ENCODE data around the gene GSTM3. TPM values are rescaled to one million over a fixed set of nuclear protein-coding genes. Genes with fewer than 3 reads are reported as not detected.
"Not testable (repeated sequence)": the region's sequence is repeated elsewhere in the genome, so short reads cannot be mapped to it uniquely, and the experiment has no call there.

The GSTM3 gene
- total RNA-seq, 2 experiments from 2014 or later, result 5.0 TPM

DNA sequence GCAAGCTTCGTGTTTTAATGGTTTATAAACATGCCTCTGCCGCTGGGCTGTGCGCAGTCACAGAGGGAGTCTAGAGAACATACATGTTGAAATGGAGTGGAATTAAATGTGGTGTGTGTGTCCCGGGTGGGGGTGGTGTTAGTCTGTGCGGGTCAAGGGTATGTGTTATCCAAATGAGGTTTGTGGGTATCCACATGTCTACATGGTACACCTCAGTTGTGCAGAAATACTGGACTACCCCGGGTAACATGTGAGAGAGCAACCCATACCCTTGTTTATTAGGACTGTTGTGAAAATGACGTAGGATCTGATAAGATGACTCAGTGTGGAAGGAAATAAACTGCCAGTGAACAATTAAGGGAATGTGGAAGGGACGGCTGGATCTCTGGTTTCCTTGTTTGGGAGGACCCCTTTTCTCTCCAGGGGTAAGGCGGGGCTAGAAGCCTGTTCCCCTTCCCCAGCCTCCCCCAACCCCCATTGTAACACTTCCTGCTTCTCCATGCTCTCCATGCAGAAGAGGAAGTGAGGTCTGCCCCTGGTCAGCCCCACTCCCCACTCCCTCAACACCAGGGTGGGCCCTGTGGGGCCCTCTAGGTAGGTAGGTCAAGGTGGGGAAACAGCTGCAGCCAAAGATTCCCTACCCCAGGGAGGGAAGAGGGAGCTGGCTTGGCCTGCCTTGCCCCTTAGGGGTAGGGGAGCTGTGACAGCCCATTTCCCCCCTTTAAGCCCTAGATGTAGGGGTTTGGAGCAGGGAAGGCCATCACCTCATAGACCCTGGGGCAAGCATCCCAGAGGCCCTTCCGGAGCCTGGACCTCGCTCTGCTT is 22.2 kb upstream of the GSTM3 start:
- Mint-ChIP-seq H3K27ac (no peak overlapping the region), H3K9me3 (no peaks in the 10 kb centered on the region), H3K27me3 (peaks cover 2% of the 10 kb centered on the region), H3K4me1 (peaks cover 1% of the 10 kb centered on the region), H3K36me3 (no peaks in the 10 kb centered on the region), H3K4me3 (no peak overlapping the region)
- DNase-seq, result peak; percentile 16
- no peak for ATAC-seq (ENCODE audit: low read depth)
- POLR2A ChIA-PET, result no interaction called here

- H3K4me3 Mint-ChIP-seq, result no peak overlapping the region
- no peak overlapping the region for H3K27ac Mint-ChIP-seq
- peaks cover 4% of the 10 kb centered on the region for H3K4me1 Mint-ChIP-seq
- no peaks in the 10 kb centered on the region for H3K9me3 Mint-ChIP-seq
- no peak for ATAC-seq (ENCODE audit: low read depth)
- peak; percentile 9 for DNase-seq
- H3K27me3 Mint-ChIP-seq, result peaks cover 2% of the 10 kb centered on the region
- no peaks in the 10 kb centered on the region for H3K36me3 Mint-ChIP-seq
- POLR2A ChIA-PET, result no interaction called here
Measured at GRCh38 chr1:109762039-109762585, 21.3 kb upstream of the GSTM3 start.

DNA sequence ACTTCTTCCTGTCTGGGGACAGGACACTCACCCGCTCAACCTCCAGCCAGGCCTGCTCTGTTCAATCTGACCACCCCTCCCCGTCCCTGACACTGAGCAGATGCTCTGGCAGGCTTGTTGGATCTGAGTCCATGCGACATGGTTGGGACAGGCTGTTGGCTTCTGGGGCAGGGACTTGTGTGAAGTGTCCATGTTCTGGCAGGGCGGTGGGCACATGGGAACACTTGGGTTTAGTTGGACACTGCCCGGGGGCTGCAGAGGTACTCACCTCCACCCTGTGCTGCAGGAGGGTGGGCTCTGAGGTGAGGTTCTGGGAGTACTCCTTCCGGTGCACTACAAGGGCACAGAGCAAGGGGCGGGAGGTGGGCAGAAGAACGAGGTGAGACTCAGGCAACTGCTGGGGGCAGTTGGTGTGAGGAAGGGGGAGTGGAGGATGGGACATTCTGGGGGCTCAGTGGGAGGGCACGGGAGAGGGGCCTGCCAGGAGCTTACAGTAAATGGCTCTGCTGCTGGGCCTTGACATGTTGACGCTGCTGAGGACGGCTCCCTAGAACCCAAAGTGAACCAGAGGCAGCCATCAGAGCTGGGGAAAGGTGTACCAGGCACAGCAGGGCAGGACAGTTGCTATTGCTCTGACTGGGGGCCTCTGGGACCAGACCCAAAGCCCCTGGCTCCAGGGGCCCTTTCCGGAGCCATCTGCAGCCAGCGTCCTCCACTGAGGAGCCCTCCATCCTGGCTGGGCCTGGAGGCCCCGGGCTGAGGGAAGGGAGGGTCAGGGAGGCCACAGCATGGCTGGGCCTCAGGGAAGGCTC is 20.6 kb upstream of the GSTM3 start:
- Mint-ChIP-seq H3K9me3 (no peaks in the 10 kb centered on the region), H3K27me3 (peaks cover 2% of the 10 kb centered on the region)

GRCh38 chr1:109760581-109761226 is 19.9 kb upstream of the GSTM3 start:
- Mint-ChIP-seq H3K4me1 (peaks cover 4% of the 10 kb centered on the region), H3K9me3 (no peaks in the 10 kb centered on the region), H3K4me3 (no peak overlapping the region), H3K36me3 (no peaks in the 10 kb centered on the region), H3K27me3 (peaks cover 2% of the 10 kb centered on the region), H3K27ac (no peak overlapping the region)
- DNase-seq, result peak; percentile 15
- no peak for ATAC-seq (ENCODE audit: low read depth)
- POLR2A ChIA-PET, result no interaction called here

More for the DNA sequence above, 20.6 kb upstream of the GSTM3 start:
- Mint-ChIP-seq H3K36me3 (no peaks in the 10 kb centered on the region), H3K27ac (no peak overlapping the region), H3K4me3 (no peak overlapping the region), H3K4me1 (peaks cover 4% of the 10 kb centered on the region)
- DNase-seq (peak; percentile 28), ATAC-seq (ENCODE audit: low read depth) (no peak)
- POLR2A ChIA-PET, result no interaction called here

DNA sequence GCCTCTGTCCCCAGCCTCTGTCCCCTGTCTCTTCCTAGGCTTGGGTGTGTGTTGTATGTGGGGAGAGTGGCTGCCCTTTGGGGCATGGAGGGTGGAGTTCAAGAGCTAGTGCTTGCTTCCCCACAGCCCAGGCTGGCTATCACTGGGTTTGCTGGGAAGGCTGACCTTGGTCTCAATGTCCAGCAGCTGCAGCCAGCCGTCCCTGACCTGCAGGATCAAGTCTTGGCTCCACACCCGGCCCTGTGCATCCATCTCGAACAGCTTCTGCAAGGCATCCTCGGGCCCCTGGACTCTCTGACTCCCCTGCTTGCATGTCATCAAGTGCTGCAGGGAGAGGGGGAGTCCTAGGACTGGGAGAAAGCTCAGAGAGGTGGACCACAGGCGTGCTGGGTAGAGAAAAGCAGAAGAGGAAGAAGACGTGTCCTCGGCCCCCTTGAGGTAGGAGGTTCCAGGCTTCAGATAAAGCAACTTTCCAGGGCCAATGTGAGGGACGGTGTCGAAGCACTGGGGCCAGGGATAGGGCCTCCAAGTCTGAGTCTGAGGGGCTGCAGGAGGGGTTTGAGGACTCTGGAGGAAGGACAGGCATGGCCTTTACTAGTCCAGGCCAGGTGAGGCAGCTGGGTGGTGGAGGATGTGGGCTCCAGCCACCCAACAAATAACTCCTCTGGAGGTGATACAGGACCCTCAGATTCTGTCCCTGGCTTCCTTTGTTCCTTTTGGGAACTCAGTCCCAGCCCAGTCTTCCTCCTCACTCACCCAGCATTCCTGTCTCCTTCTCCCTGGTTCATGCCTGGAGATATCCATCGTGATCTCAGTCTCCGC is 18.9 kb upstream of the GSTM3 start:
- ATAC-seq (ENCODE audit: low read depth), result no peak
- no peaks in the 10 kb centered on the region for H3K9me3 Mint-ChIP-seq
- H3K27ac Mint-ChIP-seq, result no peak overlapping the region

GRCh38 chr1:109757936-109758786 is 17.3 kb upstream of the GSTM3 start:
- H3K27me3 Mint-ChIP-seq, result peaks cover 7% of the 10 kb centered on the region
- H3K9me3 Mint-ChIP-seq, result no peaks in the 10 kb centered on the region
- ATAC-seq (ENCODE audit: low read depth) (no peak), DNase-seq (peak; percentile 13)
- H3K4me1 Mint-ChIP-seq, result peaks cover 4% of the 10 kb centered on the region
- no peak overlapping the region for H3K4me3 Mint-ChIP-seq
- H3K36me3 Mint-ChIP-seq, result no peaks in the 10 kb centered on the region
- POLR2A ChIA-PET, result no interaction called here
- H3K27ac Mint-ChIP-seq, result no peak overlapping the region

More for the DNA sequence above, 18.9 kb upstream of the GSTM3 start:
- Mint-ChIP-seq H3K4me1 (peaks cover 4% of the 10 kb centered on the region), H3K27me3 (peaks cover 7% of the 10 kb centered on the region), H3K4me3 (no peak overlapping the region), H3K36me3 (no peaks in the 10 kb centered on the region)
- POLR2A ChIA-PET, result no interaction called here
- DNase-seq, result peak; percentile 26

GRCh38 chr1:109756848-109757521 is 16.1 kb upstream of the GSTM3 start:
- peaks cover 3% of the 10 kb centered on the region for H3K4me1 Mint-ChIP-seq

GRCh38 chr1:109756325-109756724 is 15.5 kb upstream of the GSTM3 start:
- POLR2A ChIA-PET, H3K27ac Mint-ChIP-seq: not testable (repeated sequence)

More at GRCh38 chr1:109756848-109757521, 16.1 kb upstream of the GSTM3 start:
- DNase-seq (no peak), ATAC-seq (ENCODE audit: low read depth) (no peak)
- peaks cover 7% of the 10 kb centered on the region for H3K27me3 Mint-ChIP-seq
- no peak overlapping the region for H3K4me3 Mint-ChIP-seq
- H3K9me3 Mint-ChIP-seq, result no peaks in the 10 kb centered on the region
- H3K27ac Mint-ChIP-seq, result no peak overlapping the region
- H3K36me3 Mint-ChIP-seq, result no peaks in the 10 kb centered on the region
- POLR2A ChIA-PET, result no interaction called here

DNA sequence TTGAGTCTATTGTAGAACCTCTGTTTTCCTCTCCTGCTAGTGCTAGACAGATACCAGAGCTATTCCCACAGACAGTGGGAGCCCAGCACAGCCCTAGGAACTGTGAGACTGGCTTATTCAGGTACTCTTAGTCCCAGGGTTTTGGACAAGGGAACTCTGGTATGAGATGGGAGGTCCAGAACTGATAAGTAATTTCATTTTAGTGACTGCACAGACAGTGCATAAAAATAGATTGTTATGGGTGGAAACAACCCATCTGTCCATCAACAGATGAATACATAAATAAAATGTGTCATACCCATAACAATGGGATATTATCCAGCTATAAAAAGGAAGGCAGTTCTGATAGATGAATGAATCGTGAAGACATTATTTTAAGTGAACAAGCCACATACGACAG is 13.9 kb upstream of the GSTM3 start:
- H3K36me3 Mint-ChIP-seq, result no peaks in the 10 kb centered on the region
- H3K4me3 Mint-ChIP-seq, result no peak overlapping the region
- H3K9me3 Mint-ChIP-seq, result no peaks in the 10 kb centered on the region
- peaks cover 9% of the 10 kb centered on the region for H3K27me3 Mint-ChIP-seq
- POLR2A ChIA-PET, result no interaction called here
- ATAC-seq (ENCODE audit: low read depth), result no peak
- no peak for DNase-seq
- H3K4me1 Mint-ChIP-seq, result peaks cover 3% of the 10 kb centered on the region
- no peak overlapping the region for H3K27ac Mint-ChIP-seq

More at GRCh38 chr1:109756325-109756724, 15.5 kb upstream of the GSTM3 start:
- not testable (repeated sequence) for H3K36me3 Mint-ChIP-seq; H3K9me3 Mint-ChIP-seq; ATAC-seq (ENCODE audit: low read depth); H3K4me3 Mint-ChIP-seq; H3K4me1 Mint-ChIP-seq; H3K27me3 Mint-ChIP-seq
- DNase-seq, result peak; percentile 10

GRCh38 chr1:109751531-109752260 is 10.9 kb upstream of the GSTM3 start:
- Mint-ChIP-seq H3K4me3 (no peak overlapping the region), H3K9me3 (no peaks in the 10 kb centered on the region), H3K4me1 (no peaks in the 10 kb centered on the region), H3K36me3 (no peaks in the 10 kb centered on the region), H3K27ac (no peak overlapping the region), H3K27me3 (peaks cover 21% of the 10 kb centered on the region)
- POLR2A ChIA-PET, result no interaction called here
- DNase-seq (no peak), ATAC-seq (ENCODE audit: low read depth) (no peak)

- Mint-ChIP-seq H3K9me3 (no peaks in the 10 kb centered on the region), H3K36me3 (no peaks in the 10 kb centered on the region), H3K27me3 (peaks cover 21% of the 10 kb centered on the region), H3K4me3 (no peak overlapping the region), H3K4me1 (no peaks in the 10 kb centered on the region), H3K27ac (no peak overlapping the region)
- DNase-seq (no peak), ATAC-seq (ENCODE audit: low read depth) (no peak)
- POLR2A ChIA-PET, result no interaction called here
Measured at GRCh38 chr1:109750920-109751319, 10.1 kb upstream of the GSTM3 start.
